Astrocyte (in vitro differentiated cells and primary cell): ENCODE measurements around the gene DDR1. TPM values are rescaled to one million over a fixed set of nuclear protein-coding genes. Genes with fewer than 3 reads are reported as not detected.

Experiments
- DNase-seq: peaks from one replicate; pipeline ENCODE4 v3.0.0-alpha.2; 2010; ENCODE audit warnings: low read depth
- FAIRE-seq: peaks from 2 replicates; lab custom pipeline; 2011; peaks lifted over from hg19 to GRCh38; lab: Jason Lieb, UNC
- H2AFZ ChIP-seq: 2 replicates; pipeline ENCODE4 v1.6.0; 2012; ENCODE audit warnings: low read depth, low read length, inconsistent platforms
- H3K27ac ChIP-seq: 2 replicates; pipeline ENCODE4 v1.5.1; 2011; ENCODE audit warnings: low read depth, low read length, inconsistent platforms
- H3K27me3 ChIP-seq: 2 replicates; pipeline ENCODE4 v1.6.0; 2011; ENCODE audit warnings: low read length, inconsistent platforms; ENCODE audit not compliant: insufficient read depth
- H3K36me3 ChIP-seq: 2 replicates; pipeline ENCODE4 v1.5.1; 2011; ENCODE audit warnings: low read length, inconsistent platforms; ENCODE audit not compliant: insufficient read depth
- H3K4me1 ChIP-seq: 2 replicates; pipeline ENCODE4 v1.5.1; 2011; ENCODE audit warnings: low read length, inconsistent platforms; ENCODE audit not compliant: insufficient read depth
- H3K4me2 ChIP-seq: 2 replicates; pipeline ENCODE4 v1.6.0; 2012; ENCODE audit warnings: low read length, inconsistent platforms
- H3K4me3 ChIP-seq: 2 replicates; pipeline ENCODE4 v1.5.1; 2011; ENCODE audit warnings: low read depth, mild to moderate bottlenecking, low read length, inconsistent platforms; ENCODE audit not compliant: insufficient read depth
- H3K79me2 ChIP-seq: 2 replicates; pipeline ENCODE4 v1.6.0; 2012; ENCODE audit warnings: mild to moderate bottlenecking, low read length, inconsistent platforms; ENCODE audit not compliant: insufficient read depth
- H3K9ac ChIP-seq: 2 replicates; pipeline ENCODE4 v1.6.0; 2012; ENCODE audit warnings: mild to moderate bottlenecking, low read length, inconsistent platforms
- H3K9me3 ChIP-seq: 2 replicates; pipeline ENCODE4 v1.5.1; 2012; ENCODE audit warnings: low read depth, mild to moderate bottlenecking, low read length, inconsistent platforms; ENCODE audit not compliant: insufficient read depth
- H4K20me1 ChIP-seq: 2 replicates; pipeline ENCODE4 v1.6.0; 2012; ENCODE audit warnings: low read length, inconsistent platforms; ENCODE audit not compliant: insufficient read depth
- H3K27ac Mint-ChIP-seq: one replicate; pipeline ENCODE4 v1.8.0; 2021; ENCODE audit warnings: mild to moderate bottlenecking, mixed read lengths; ENCODE audit not compliant: unreplicated experiment
- H3K27me3 Mint-ChIP-seq: one replicate; pipeline ENCODE4 v1.8.0; 2021; ENCODE audit warnings: low read depth, mixed read lengths; ENCODE audit not compliant: unreplicated experiment
- H3K36me3 Mint-ChIP-seq: one replicate; pipeline ENCODE4 v1.8.0; 2021; ENCODE audit warnings: low read depth, mixed read lengths; ENCODE audit not compliant: unreplicated experiment
- H3K4me1 Mint-ChIP-seq: one replicate; pipeline ENCODE4 v1.8.0; 2021; ENCODE audit warnings: low read depth, mixed read lengths; ENCODE audit not compliant: unreplicated experiment
- H3K4me3 Mint-ChIP-seq: one replicate; pipeline ENCODE4 v1.8.0; 2021; ENCODE audit warnings: mild to moderate bottlenecking, moderate library complexity, mixed read lengths; ENCODE audit not compliant: unreplicated experiment
- H3K9me3 Mint-ChIP-seq: one replicate; pipeline ENCODE4 v1.8.0; 2021; ENCODE audit warnings: mild to moderate bottlenecking, mixed read lengths; ENCODE audit not compliant: unreplicated experiment
- CTCF ChIP-seq: IDR thresholded peaks from 2 replicates; pipeline ENCODE4 v1.5.1; 2011; ENCODE audit warnings: low read depth, mild to moderate bottlenecking, inconsistent platforms, low read length, moderate library complexity; ENCODE audit not compliant: insufficient read depth
- EZH2 ChIP-seq: IDR thresholded peaks from 2 replicates; pipeline ENCODE4 v1.6.1; 2012; ENCODE audit warnings: mild to moderate bottlenecking, low read length, inconsistent platforms; ENCODE audit not compliant: insufficient read depth
- total RNA-seq: library from RNA; stranded (reverse); gene quantifications from 2 replicates; pipeline ENCODE4 v1.2.1, GENCODE V29; 2021

The DDR1 gene
- total RNA-seq, 1 donor from 2014 or later = 144 TPM

DNA sequence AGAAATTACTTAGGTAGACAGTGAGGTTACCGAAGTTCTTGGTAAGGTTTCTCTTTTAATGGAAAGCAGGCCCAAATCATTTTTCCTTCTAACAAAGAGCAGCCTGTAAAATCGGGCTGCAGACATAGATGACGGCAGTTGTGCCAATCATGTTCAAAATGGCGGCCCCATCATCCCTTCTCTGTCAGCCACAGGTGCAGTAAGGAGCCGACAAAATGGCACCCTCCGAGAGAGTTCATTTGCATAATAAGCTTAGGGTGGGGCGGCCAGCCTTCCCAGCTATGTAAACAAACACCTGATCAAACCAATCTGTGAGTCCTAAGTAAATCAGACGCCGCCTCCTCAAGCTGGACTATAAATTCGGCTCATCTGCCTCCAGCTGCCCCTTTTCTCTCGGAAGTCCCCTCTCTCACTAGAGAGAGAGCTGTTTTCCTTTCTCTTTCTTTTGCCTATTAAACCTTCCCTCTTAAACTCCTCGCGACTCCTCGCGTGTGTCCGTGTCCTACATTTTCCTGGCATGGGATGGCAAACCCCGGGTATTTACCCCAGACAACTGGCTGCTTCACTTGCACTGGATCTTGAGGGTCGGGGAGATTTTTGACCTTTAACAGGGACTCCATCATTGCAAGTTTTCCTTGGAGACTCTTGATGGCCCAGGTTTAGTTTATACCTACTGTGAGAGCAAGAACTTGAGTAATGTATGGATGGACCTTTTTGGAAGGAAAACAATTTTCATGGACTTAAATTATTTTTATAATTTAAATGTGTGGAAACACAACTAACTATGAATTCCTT is 8.9 kb upstream of the DDR1 start:
- DNase-seq (no peak), FAIRE-seq (no peak)
- Mint-ChIP-seq H3K4me3 (peak overlapping the region; percentile 50), H3K9me3 (peaks cover 24% of the 10 kb centered on the region), H3K36me3 (peaks cover 8% of the 10 kb centered on the region), H3K4me1 (peaks cover 14% of the 10 kb centered on the region), H3K27me3 (no peaks in the 10 kb centered on the region), H3K27ac (no peak overlapping the region)
- Histone ChIP-seq H3K4me3 (no peak overlapping the region), H3K79me2 (no peaks in the 10 kb centered on the region), H3K9ac (no peak overlapping the region), H3K4me2 (no peak overlapping the region), H3K27me3 (no peaks in the 10 kb centered on the region), H3K4me1 (peaks cover 12% of the 10 kb centered on the region), H3K27ac (no peak overlapping the region), H3K9me3 (no peaks in the 10 kb centered on the region), H4K20me1 (no peaks in the 10 kb centered on the region), H2AFZ (no peak overlapping the region), H3K36me3 (no peaks in the 10 kb centered on the region)
- no peak for TF ChIP-seq EZH2
- no peak for TF ChIP-seq CTCF

- H2AFZ ChIP-seq = no peak overlapping the region
- no peaks in the 10 kb centered on the region for H3K36me3 ChIP-seq
- H3K9me3 ChIP-seq = no peaks in the 10 kb centered on the region
- H3K4me1 ChIP-seq = peaks cover 12% of the 10 kb centered on the region
- Mint-ChIP-seq H3K36me3 (peaks cover 7% of the 10 kb centered on the region), H3K4me1 (peaks cover 20% of the 10 kb centered on the region), H3K4me3 (no peak overlapping the region), H3K9me3 (peaks cover 19% of the 10 kb centered on the region), H3K27ac (no peak overlapping the region), H3K27me3 (no peaks in the 10 kb centered on the region)
- TF ChIP-seq EZH2 = no peak
- no peak for TF ChIP-seq CTCF
- no peaks in the 10 kb centered on the region for H3K27me3 ChIP-seq
- FAIRE-seq (no peak), DNase-seq (peak; percentile 88)
- H3K4me2 ChIP-seq = peak overlapping the region; percentile 39
- H4K20me1 ChIP-seq = no peaks in the 10 kb centered on the region
- H3K79me2 ChIP-seq = no peaks in the 10 kb centered on the region
- no peak overlapping the region for H3K9ac ChIP-seq
- H3K4me3 ChIP-seq = no peak overlapping the region
- H3K27ac ChIP-seq = peak overlapping the region; percentile 24
These were observed 8.1 kb upstream of the DDR1 start for GRCh38 chr6:30876039-30876730.
